Measurements from ENCODE around the gene FNDC11.
A peak's percentile ranks its signal among the peaks of the same experiment; 100 is the strongest.

The FNDC11 gene

DNA sequence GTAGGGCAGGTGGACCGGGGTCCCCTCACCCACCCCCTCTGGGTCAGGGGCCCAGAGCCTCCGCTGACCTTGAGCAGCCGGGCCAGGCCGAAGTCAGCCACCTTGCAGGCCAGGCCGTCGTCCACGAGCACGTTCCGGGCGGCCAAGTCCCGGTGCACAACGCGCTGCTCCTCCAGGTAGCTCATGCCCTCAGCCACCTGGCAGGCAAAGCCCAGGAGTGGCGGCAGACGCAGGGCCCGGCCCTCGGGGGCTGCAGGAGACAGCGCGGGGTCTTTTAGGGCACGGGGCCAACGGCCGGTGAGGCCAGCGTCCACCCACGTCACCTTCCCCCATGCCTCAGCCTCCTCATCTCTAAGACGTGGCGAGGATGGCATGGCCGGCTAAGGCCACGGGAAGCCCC, 12.6 kb upstream of the FNDC11 start:
- DNase-seq: no peak

DNA sequence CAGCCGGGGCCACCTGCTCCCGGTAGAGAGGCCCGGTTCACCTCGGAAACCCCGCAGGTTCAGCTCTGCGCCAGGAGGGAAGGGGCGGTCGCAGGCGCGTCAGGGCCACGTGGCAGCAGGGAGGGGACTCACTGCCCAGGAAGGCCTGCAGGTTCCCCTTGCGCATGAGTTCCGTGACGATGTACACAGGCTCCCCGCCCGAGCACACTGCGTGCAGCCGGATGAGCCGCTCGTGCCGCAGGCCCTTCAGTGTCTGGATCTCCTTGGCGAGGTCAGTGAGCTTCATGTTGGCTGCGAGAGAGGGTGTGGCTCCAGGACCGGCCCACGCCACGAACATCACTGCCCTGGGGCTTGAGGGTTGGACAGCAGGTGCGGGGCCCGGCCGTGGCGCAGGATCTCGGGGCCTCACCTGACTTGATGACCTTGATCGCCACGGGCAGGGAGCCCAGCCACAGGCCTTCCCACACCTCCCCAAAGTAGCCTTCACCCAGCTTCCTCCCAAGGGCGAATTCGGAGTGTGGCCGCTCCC, 11.9 kb upstream of the FNDC11 start:
- no peak for DNase-seq

DNA sequence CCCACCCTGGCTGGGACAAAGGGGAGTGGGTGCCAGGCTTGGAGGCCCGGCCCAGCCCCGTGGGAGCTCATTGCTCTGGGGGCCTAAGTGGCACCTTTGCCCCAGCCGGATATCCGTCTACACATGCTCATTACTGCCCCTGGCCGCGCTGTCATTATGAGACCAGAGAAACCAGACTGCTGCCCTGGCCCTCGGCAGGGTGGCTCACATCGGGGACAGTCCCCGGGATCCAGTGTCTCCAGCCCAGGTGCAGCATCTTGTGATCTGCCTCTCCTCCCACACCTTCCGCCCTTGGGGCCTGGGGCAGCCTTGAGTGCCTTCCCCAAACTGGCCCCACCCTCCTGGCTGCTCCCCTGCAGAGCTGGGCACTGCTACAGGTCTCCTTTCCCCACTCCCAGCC, 11.3 kb upstream of the FNDC11 start:
- DNase-seq: no peak

DNA sequence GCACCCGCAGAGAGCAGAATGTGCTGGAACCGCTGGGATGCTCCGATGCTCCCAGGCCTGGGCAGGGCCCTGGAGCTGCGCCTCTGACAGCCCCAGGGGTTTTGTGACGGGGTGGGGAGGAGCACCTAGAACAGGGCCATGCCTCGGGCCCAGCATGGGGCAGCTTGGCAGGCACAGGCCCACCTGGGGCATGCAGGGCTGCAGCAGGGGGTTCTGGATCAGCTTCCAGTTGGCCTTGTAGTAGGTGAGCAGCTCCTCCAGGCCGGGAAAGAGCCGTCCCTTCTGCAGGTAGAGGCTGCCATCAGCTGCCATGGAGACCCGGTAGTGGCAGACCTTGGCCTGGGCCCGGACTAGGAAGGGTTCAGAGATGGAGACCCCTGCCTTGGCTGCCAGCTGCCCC, 10.8 kb upstream of the FNDC11 start:
- DNase-seq: no peak

- no peak for DNase-seq
Observed at GRCh38 chr20:63543733-63544132, 10.2 kb upstream of the FNDC11 start.

DNA sequence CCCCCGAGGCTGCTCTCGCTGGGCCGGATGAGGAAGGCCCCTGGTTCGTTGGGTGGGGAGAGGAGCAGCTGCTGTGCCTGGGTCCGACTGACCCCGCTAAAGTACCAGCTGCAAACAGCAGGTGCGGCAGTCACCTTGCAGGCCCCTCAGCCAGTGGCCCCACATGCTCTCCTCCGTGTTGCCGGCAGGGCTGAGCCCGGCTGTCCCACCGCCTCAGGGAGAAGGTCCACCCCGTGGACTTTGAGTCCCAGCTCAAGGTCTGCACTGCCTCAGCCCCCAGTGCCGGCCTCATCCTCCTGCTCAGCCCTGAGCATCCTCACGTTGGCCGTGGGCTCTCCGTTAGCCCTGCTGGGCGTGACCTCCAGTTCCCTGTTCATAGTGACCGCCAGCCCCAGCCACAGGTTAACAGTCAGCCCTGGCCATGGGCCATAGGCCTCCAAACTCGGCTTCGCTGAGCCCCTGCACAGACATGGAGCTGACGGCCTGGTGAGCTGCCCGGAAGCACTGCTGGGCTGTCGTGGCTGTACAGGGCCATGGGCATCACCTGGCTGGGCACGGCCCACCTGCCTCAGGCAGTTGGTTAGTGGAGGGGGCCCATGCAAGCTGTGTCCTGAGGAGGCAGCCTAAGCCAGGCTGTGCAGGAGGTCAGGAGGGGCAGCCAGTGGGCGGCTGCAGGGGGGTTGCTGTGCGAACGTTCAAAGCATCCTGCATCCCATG, 9.6 kb upstream of the FNDC11 start:
- no peak for DNase-seq

DNA sequence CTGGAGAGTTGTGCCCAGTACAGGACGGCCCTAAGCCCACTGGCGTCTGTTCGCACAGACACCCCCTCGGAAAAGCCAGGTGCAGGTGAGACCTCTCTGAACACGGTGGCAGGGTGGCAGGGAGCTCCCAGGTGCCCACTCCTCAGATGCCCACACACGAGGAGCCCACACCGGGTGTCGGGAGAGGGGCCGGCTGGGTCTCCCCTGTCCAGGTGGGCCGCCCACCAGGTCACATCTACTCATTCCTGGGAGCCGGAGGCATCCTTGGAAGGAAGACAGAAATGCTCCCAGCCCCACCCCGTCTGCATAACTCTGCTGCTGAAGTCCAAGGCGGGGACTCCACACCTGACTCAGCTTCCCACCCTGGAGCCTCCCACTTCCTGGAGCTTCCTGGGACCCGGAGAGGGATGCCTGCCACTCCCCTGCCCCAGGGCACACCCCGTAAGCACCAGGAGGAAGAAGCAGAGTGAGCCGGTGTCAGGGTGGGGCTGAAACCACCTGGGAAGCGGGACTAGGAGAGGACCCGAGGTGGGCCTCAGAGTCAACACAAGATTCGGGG, 8.9 kb upstream of the FNDC11 start:
- DNase-seq: no peak

DNA sequence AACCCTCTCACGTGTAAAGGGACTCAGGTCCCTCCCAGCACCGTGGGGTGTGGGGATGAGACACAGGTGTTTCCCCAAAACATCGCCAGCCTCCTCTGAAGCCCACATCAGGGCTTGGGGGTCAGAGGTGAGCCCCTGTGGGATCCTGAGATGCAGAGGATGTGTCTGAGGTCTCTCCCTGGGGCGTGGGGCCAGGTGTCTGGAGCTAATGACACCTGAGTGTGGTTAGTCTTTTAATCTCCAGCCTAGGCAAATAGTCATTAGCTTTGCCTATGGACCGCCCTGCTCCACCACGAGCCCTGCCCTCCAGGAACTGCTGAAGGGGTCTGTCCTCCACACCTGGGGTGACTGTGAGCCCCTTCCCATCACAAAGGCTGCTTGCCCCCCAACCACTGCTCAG, 8.1 kb upstream of the FNDC11 start:
- no peak for DNase-seq

GRCh38 chr20:63546256-63546955, 7.6 kb upstream of the FNDC11 start:
- no peak for DNase-seq

GRCh38 chr20:63546956-63547724, 6.8 kb upstream of the FNDC11 start:
- no peak for DNase-seq

- no peak for DNase-seq
Observed at GRCh38 chr20:63547725-63548480, 6.1 kb upstream of the FNDC11 start, which contains the start of gene SRMS. SRMS (minus strand) TSS chr20:63547749; CDS start chr20:63547463, 286 bp downstream.

DNA sequence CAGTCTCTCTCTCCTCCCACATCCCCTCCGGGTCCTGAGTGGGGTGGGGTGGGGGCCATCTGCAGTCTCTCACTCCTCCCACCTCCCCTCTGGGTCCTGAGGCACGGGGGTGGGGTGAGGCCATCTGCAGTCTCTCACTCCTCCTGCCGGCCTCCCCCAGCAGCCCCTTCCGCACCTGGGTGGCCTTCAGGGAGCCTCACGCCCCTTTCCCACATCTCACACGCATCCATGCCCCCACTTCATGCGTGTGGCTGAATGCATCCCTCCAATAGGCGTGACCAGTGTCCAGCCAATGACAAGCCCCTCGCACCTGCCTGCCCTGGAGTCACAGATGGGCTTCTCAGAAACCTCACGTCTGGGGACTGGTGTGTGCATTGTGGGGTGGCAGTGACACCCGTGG, 5.4 kb upstream of the FNDC11 start:
- DNase-seq: no peak

GRCh38 chr20:63549019-63549418, 4.9 kb upstream of the FNDC11 start:
- DNase-seq: no peak

- no peak for DNase-seq
Observed at GRCh38 chr20:63549679-63550282, 4.2 kb upstream of the FNDC11 start.

DNA sequence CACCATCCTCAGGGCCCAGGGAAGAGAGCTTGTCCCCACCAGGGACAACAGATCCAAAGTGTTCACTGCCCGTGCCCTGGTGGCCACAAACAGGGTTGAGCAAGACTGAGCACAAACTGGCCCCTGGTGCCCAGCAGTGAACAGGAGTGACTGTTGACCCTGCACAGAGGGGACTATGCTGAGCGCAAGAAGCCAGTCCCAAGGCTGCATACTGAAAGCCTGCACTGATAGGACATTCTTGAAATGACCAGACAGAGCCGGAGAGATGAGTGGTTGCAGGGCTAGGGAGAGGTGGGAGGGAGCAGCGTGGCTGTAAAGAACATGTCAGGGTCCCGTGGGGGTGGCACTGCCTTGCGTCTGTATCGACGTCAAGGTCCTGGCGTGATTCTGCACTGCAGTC, 2.9 kb upstream of the FNDC11 start:
- DNase-seq: peak; percentile 6

GRCh38 chr20:63552481-63553249, 1.3 kb upstream of the FNDC11 start:
- DNase-seq: peak; percentile 64

- peak; percentile 92 for DNase-seq
Observed at GRCh38 chr20:63553251-63553932, 567 bp upstream of the FNDC11 start.

DNA sequence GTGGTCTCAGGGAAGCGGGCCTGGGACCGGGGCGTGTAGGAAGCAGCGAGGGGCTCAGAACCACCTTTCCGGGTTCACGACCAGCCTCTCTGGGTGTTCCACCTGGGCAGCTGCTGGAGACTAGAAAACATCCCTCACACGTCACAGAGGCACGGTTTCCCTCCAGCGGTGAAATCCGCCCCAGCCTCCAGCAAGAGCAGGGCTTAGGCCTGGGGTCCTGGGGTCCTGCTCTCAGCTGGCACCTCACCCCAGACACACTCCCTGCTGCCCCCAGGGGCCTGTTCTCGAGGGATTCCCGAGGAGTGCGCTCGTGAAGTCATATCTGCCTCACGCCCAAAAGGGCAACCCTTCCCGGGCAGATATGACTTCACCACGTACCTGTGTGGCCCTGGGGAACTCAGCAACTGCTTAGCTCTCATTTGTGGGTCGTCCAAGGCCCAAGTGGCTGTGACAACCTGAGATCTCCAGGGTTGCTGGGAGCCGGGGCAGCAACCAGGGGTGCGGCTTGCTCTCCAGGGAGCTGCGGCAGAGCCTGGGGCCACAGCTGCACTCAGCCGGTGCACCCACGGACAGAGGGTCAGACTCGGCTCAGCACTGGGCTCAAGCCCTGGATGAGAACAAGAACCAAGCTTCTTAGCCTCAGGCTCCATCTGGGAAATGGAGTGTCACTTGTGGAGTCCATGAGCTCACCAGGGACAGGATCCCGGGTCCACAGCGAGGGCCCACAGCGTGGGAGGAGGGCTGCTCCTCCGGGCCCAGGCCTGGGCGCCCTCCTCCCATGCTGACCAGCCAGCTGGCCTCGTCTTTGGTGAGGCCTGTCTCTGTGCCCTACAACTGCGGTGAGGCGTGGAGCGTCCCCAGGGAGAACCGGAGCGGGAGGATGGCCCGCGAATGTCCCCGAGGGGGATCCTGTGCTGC, 661 bp downstream of the FNDC11 start:
- DNase-seq: no peak

DNA sequence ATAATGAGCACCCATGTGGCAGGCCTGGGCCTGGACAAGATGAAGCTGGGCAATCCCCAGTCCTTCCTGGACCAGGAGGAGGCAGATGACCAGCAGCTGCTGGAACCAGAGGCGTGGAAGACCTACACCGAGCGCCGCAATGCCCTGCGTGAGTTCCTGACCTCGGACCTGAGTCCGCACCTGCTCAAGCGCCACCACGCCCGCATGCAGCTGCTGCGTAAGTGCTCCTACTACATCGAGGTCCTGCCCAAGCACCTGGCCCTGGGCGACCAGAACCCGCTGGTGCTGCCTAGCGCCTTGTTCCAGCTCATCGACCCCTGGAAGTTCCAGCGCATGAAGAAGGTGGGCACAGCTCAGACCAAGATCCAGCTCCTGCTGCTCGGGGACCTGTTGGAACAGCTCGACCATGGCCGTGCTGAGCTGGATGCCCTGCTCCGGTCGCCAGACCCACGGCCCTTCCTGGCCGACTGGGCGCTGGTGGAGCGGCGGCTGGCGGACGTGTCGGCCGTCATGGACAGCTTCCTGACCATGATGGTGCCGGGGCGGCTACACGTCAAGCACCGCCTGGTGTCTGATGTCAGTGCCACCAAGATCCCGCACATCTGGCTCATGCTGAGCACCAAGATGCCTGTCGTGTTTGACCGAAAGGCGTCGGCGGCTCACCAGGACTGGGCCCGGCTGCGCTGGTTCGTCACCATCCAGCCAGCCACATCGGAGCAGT, 1.9 kb downstream of the FNDC11 start:
- no peak for DNase-seq

Measured in OCI-M1 (cell line).